Liver (tissue), 9 donors: ENCODE data around the gene UNKL. TPM values are rescaled to one million over a fixed set of nuclear protein-coding genes. Genes with fewer than 3 reads are reported as not detected.

Source experiments
- DNase-seq: peaks from one replicate; pipeline ENCODE4 v3.0.0-alpha.2; 2017; ENCODE audit warnings: low spot score
- H3K27ac ChIP-seq, 2 donors: one replicate each; pipeline ENCODE4 v1.7.0; 2013; ENCODE audit warnings: inconsistent platforms in 2 of 2, low read length in 2 of 2, control low read depth in 1 of 2, low read depth in 1 of 2, mild to moderate bottlenecking in 1 of 2
- H3K27me3 ChIP-seq, 4 donors: one replicate each; pipeline versions ENCODE4 v1.6.1 to v1.7.0; 2013; ENCODE audit warnings: low read length in 3 of 4, inconsistent platforms in 1 of 4, mild to moderate bottlenecking in 1 of 4, moderate library complexity in 1 of 4; ENCODE audit not compliant: control insufficient read depth in 4 of 4, insufficient read depth in 4 of 4
- H3K36me3 ChIP-seq, 4 donors: one replicate each; pipeline versions ENCODE4 v1.6.1 to v1.7.0; 2013; ENCODE audit warnings: low read length in 3 of 4, mild to moderate bottlenecking in 3 of 4, low read depth in 1 of 4, moderate library complexity in 1 of 4; ENCODE audit not compliant: control insufficient read depth in 4 of 4, insufficient read depth in 3 of 4
- H3K4me1 ChIP-seq, 4 donors: one replicate each; pipeline versions ENCODE4 v1.6.1 to v1.7.0; 2013; ENCODE audit warnings: low read length in 3 of 4, mild to moderate bottlenecking in 3 of 4, moderate library complexity in 1 of 4; ENCODE audit not compliant: control insufficient read depth in 4 of 4, insufficient read depth in 4 of 4
- H3K4me3 ChIP-seq, 3 donors: one replicate each; pipeline versions ENCODE4 v1.6.1 to v1.7.0; 2013; ENCODE audit warnings: low read length in 3 of 3, control low read depth in 1 of 3, low read depth in 1 of 3, mild to moderate bottlenecking in 1 of 3
- H3K9ac ChIP-seq, 2 donors: one replicate each; pipeline ENCODE4 v1.7.0; 2013; ENCODE audit warnings: low read length in 2 of 2, mild to moderate bottlenecking in 2 of 2, moderate library complexity in 2 of 2, control low read depth in 1 of 2, low read depth in 1 of 2
- H3K9me3 ChIP-seq, 4 donors: one replicate each; pipeline versions ENCODE4 v1.6.1 to v1.7.0; 2013; ENCODE audit warnings: low read length in 3 of 4; ENCODE audit not compliant: control insufficient read depth in 4 of 4
- EGR1 ChIP-seq, 2 donors: IDR thresholded peaks; 2 replicates each; pipeline ENCODE4 v1.6.1; 2016 to 2018; ENCODE audit warnings: antibody characterized with exemption in 2 of 2, low read depth in 2 of 2
- FOXA1 ChIP-seq: IDR thresholded peaks from 2 replicates; pipeline ENCODE4 v1.6.1; 2016; ENCODE audit warnings: antibody characterized with exemption
- FOXA2 ChIP-seq: IDR thresholded peaks from 2 replicates; pipeline ENCODE4 v1.6.1; 2016; ENCODE audit warnings: antibody characterized with exemption
- GABPA ChIP-seq, 2 donors: IDR thresholded peaks in 1 of 2; conservative IDR thresholded peaks in 1 of 2; 2 replicates each; pipeline ENCODE4 v1.6.1; 2016; ENCODE audit warnings: antibody characterized with exemption in 2 of 2, mild to moderate bottlenecking in 1 of 2, moderate library complexity in 1 of 2
- HNF4A ChIP-seq, 2 donors: conservative IDR thresholded peaks; 2 replicates each; pipeline ENCODE4 v1.6.1; 2016; ENCODE audit warnings: antibody characterized with exemption in 2 of 2, mild to moderate bottlenecking in 2 of 2
- HNF4G ChIP-seq: IDR thresholded peaks from 2 replicates; pipeline ENCODE4 v1.6.1; 2016; ENCODE audit warnings: antibody characterized with exemption
- JUND ChIP-seq, 2 donors: IDR thresholded peaks; 2 replicates each; pipeline ENCODE4 v1.6.1; 2016; ENCODE audit warnings: antibody characterized with exemption in 2 of 2
- NR2F2 ChIP-seq: IDR thresholded peaks from 2 replicates; pipeline ENCODE4 v1.6.1; 2016; ENCODE audit warnings: antibody characterized with exemption
- RAD21 ChIP-seq, 2 donors: IDR thresholded peaks; 2 replicates each; pipeline ENCODE4 v1.6.1; 2016; ENCODE audit warnings: antibody characterized with exemption in 2 of 2, mild to moderate bottlenecking in 2 of 2
- RXRA ChIP-seq, 2 donors: IDR thresholded peaks; 2 replicates each; pipeline ENCODE4 v1.6.1; 2017 to 2018; ENCODE audit warnings: antibody characterized with exemption in 2 of 2, mild to moderate bottlenecking in 1 of 2
- SP1 ChIP-seq: IDR thresholded peaks from 2 replicates; pipeline ENCODE4 v1.6.1; 2018; ENCODE audit warnings: antibody characterized with exemption, mild to moderate bottlenecking
- TAF1 ChIP-seq: conservative IDR thresholded peaks from 2 replicates; pipeline ENCODE4 v1.6.1; 2016; ENCODE audit warnings: antibody characterized with exemption, mild to moderate bottlenecking
- YY1 ChIP-seq: IDR thresholded peaks from 2 replicates; pipeline ENCODE4 v1.6.1; 2016; ENCODE audit warnings: antibody characterized with exemption, mild to moderate bottlenecking
- WGBS: extraction: QIAGEN DNeasy Blood & Tissue Kit; methylation state at CpG from one replicate; pipeline ENCODE4 v1.1.7; 2013; 5-methylcytosine and 5-hydroxymethylcytosine counted together
- polyA plus RNA-seq, 2 donors: library from polyadenylated mRNA; stranded (reverse) in 1 of 2; unstranded in 1 of 2; fragments of 200-250 nt in 1 of 2; fragments of >200 nt in 1 of 2; fragmentation: Nextera tagmentation in 1 of 2; extraction: Ambion mirVana in 1 of 2; gene quantifications; one replicate each; pipeline versions ENCODE4 v1.2.1 to v1.2.3, GENCODE V29; 2013 to 2015
- total RNA-seq, 2 donors: library from RNA; depleted of rRNA; stranded (reverse); fragments of >200 nt; gene quantifications; one replicate each; pipeline ENCODE4 v1.2.3, GENCODE V29; 2014
- TF ChIP-seq, protein P1 (sequence below): fragments of 150-350 bp; IDR thresholded peaks from 2 replicates; pipeline ENCODE4 v1.5.1; 2017; ENCODE audit warnings: improper control_type of control experiment, low read depth, low read length; ENCODE audit not compliant: missing input control
- TF ChIP-seq, protein P2 (sequence below): IDR thresholded peaks from 2 replicates; pipeline ENCODE4 v1.6.1; 2016; ENCODE audit warnings: antibody characterized with exemption
- TF ChIP-seq, protein P3 (sequence below): IDR thresholded peaks from 2 replicates; pipeline ENCODE4 v1.6.1; 2016; ENCODE audit warnings: antibody characterized with exemption, mild to moderate bottlenecking
- TF ChIP-seq, protein P4 (sequence below): IDR thresholded peaks from 2 replicates; pipeline ENCODE4 v1.6.1; 2016; ENCODE audit warnings: antibody characterized with exemption
- TF ChIP-seq, protein P5 (sequence below): IDR thresholded peaks from 2 replicates; pipeline ENCODE4 v1.6.1; 2016; ENCODE audit warnings: antibody characterized with exemption
- donor health status: healthy.
- donor health status: healthy.
- donor health status: healthy.
- donor health status: healthy.
- donor health status: healthy.

UNKL gene
- total and polyA plus RNA-seq, 4 donors, result 3.5 to 14.7 (median 6.6) TPM

DNA sequence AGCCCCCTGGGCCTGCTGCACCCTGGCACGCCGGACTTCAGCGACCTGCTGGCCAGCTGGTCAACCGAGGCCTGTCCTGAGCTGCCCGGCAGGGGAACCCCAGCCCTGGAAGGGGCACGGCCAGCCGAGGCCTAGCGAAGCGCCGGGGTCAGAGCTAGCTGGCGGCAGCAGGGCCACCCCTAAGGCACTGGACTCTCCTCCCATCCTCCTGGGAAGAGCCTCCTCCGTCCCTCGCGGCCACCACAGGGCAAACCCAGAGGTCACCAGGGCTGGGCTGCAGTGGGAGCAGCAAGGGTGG, 18.7 kb upstream of the UNKL start (continued):
- TF ChIP-seq, protein P1, sequence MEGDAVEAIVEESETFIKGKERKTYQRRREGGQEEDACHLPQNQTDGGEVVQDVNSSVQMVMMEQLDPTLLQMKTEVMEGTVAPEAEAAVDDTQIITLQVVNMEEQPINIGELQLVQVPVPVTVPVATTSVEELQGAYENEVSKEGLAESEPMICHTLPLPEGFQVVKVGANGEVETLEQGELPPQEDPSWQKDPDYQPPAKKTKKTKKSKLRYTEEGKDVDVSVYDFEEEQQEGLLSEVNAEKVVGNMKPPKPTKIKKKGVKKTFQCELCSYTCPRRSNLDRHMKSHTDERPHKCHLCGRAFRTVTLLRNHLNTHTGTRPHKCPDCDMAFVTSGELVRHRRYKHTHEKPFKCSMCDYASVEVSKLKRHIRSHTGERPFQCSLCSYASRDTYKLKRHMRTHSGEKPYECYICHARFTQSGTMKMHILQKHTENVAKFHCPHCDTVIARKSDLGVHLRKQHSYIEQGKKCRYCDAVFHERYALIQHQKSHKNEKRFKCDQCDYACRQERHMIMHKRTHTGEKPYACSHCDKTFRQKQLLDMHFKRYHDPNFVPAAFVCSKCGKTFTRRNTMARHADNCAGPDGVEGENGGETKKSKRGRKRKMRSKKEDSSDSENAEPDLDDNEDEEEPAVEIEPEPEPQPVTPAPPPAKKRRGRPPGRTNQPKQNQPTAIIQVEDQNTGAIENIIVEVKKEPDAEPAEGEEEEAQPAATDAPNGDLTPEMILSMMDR, result no peak
- TF ChIP-seq HNF4G (no peak), FOXA1 (no peak), GABPA (IDR thresholded peaks at IDR 0.05 in 1 of 2, conservative IDR thresholded peaks at IDR 0.05 in 1 of 2) (no peak), RXRA (IDR thresholded peaks at IDR 0.05) (no peak), TAF1 (no peak)

DNA sequence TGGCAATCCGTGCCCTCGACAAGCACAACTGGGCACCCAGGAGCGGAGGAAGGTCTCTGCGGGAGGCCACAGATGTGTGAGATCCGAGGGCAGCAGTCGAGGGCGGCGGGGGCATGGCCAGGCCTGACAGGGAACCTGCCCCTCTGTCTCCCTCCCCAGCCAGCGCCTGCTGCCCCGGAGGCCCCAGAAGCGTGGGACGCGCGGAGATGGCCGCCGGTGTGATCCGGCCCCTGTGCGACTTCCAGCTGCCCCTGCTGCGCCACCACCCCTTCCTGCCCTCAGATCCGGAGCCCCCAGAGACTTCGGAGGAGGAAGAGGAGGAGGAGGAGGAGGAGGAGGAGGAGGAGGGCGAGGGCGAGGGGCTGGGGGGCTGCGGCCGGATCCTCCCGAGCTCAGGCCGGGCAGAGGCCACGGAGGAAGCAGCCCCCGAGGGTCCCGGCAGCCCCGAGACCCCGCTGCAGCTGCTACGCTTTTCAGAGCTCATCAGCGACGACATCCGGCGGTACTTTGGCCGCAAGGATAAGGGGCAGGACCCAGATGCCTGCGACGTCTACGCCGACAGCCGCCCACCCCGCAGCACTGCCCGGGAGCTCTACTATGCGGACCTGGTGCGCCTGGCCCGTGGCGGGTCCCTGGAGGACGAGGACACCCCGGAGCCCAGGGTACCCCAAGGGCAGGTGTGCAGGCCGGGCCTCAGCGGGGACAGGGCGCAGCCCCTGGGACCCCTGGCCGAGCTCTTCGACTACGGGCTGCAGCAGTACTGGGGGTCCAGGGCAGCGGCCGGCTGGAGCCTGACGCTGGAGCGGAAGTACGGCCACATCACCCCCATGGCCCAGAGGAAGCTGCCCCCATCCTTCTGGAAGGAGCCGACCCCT, 18.1 kb upstream of the UNKL start:
- no peaks in the 10 kb centered on the region for H3K9me3 ChIP-seq
- no peaks in the 10 kb centered on the region for H3K36me3 ChIP-seq
- H3K9ac ChIP-seq, result no peak overlapping the region
- H3K4me1 ChIP-seq, result peaks cover 5 to 14% (median 9%) of the 10 kb centered on the region in 4 donors
- 90% methylated on average over 63 of the region's 63 CpGs for WGBS
- no peaks in the 10 kb centered on the region for H3K27me3 ChIP-seq
- TF ChIP-seq JUND (IDR thresholded peaks at IDR 0.05), result no peak
- TF ChIP-seq FOXA1, result no peak
- no peak for TF ChIP-seq FOXA2
- no peak for TF ChIP-seq YY1
- TF ChIP-seq, protein P2, sequence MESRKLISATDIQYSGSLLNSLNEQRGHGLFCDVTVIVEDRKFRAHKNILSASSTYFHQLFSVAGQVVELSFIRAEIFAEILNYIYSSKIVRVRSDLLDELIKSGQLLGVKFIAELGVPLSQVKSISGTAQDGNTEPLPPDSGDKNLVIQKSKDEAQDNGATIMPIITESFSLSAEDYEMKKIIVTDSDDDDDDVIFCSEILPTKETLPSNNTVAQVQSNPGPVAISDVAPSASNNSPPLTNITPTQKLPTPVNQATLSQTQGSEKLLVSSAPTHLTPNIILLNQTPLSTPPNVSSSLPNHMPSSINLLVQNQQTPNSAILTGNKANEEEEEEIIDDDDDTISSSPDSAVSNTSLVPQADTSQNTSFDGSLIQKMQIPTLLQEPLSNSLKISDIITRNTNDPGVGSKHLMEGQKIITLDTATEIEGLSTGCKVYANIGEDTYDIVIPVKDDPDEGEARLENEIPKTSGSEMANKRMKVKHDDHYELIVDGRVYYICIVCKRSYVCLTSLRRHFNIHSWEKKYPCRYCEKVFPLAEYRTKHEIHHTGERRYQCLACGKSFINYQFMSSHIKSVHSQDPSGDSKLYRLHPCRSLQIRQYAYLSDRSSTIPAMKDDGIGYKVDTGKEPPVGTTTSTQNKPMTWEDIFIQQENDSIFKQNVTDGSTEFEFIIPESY, result no peak
- TF ChIP-seq, protein P1, result no peak
- no peak for TF ChIP-seq RAD21 (IDR thresholded peaks at IDR 0.05)
- TF ChIP-seq NR2F2, result no peak
- TF ChIP-seq, protein P3, sequence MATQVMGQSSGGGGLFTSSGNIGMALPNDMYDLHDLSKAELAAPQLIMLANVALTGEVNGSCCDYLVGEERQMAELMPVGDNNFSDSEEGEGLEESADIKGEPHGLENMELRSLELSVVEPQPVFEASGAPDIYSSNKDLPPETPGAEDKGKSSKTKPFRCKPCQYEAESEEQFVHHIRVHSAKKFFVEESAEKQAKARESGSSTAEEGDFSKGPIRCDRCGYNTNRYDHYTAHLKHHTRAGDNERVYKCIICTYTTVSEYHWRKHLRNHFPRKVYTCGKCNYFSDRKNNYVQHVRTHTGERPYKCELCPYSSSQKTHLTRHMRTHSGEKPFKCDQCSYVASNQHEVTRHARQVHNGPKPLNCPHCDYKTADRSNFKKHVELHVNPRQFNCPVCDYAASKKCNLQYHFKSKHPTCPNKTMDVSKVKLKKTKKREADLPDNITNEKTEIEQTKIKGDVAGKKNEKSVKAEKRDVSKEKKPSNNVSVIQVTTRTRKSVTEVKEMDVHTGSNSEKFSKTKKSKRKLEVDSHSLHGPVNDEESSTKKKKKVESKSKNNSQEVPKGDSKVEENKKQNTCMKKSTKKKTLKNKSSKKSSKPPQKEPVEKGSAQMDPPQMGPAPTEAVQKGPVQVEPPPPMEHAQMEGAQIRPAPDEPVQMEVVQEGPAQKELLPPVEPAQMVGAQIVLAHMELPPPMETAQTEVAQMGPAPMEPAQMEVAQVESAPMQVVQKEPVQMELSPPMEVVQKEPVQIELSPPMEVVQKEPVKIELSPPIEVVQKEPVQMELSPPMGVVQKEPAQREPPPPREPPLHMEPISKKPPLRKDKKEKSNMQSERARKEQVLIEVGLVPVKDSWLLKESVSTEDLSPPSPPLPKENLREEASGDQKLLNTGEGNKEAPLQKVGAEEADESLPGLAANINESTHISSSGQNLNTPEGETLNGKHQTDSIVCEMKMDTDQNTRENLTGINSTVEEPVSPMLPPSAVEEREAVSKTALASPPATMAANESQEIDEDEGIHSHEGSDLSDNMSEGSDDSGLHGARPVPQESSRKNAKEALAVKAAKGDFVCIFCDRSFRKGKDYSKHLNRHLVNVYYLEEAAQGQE, result no peak
- TF ChIP-seq TAF1, result no peak
- TF ChIP-seq GABPA (IDR thresholded peaks at IDR 0.05 in 1 of 2, conservative IDR thresholded peaks at IDR 0.05 in 1 of 2), result no peak
- TF ChIP-seq, protein P4, sequence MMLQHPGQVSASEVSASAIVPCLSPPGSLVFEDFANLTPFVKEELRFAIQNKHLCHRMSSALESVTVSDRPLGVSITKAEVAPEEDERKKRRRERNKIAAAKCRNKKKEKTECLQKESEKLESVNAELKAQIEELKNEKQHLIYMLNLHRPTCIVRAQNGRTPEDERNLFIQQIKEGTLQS, result no peak
- no peak for TF ChIP-seq HNF4A (conservative IDR thresholded peaks at IDR 0.05)
- TF ChIP-seq, protein P5, sequence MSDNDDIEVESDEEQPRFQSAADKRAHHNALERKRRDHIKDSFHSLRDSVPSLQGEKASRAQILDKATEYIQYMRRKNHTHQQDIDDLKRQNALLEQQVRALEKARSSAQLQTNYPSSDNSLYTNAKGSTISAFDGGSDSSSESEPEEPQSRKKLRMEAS, result no peak
- no peak for TF ChIP-seq SP1
- TF ChIP-seq EGR1 (IDR thresholded peaks at IDR 0.05; ENCODE audit: low read depth in 2 of 2), result no peak
- no peak for TF ChIP-seq HNF4G
- TF ChIP-seq RXRA (IDR thresholded peaks at IDR 0.05), result no peak
- no peak overlapping the region for H3K4me3 ChIP-seq
- no peak overlapping the region for H3K27ac ChIP-seq
- no peak for DNase-seq
